Calu3 (cell line): Measurements from ENCODE around the gene PRKAG2. TPM values are rescaled to one million over a fixed set of nuclear protein-coding genes. Genes with fewer than 3 reads are reported as not detected.

Source experiments
- BruUV-seq: library from RNA; stranded (reverse); fragments of 400-500 nt; replicated peaks from 2 replicates; lab custom pipeline; 2021; lab: Mats Ljungman, UMichigan
- CTCF ChIA-PET: fragments of 300-600 bp; sonication (Branson Sonifier 250); formaldehyde crosslinking; loops from one replicate; lab custom pipeline; 2022; ENCODE audit warnings: antibody characterized with exemption; lab: Charles Lee
- DNase-seq: peaks from one replicate; pipeline ENCODE4 v3.0.0; 2022
- H3K27ac Mint-ChIP-seq: one replicate; pipeline ENCODE4 v1.8.0; 2022; ENCODE audit warnings: mixed read lengths; ENCODE audit not compliant: unreplicated experiment
- H3K27me3 Mint-ChIP-seq: one replicate; pipeline ENCODE4 v1.8.0; 2022; ENCODE audit warnings: mixed read lengths; ENCODE audit not compliant: unreplicated experiment
- H3K36me3 Mint-ChIP-seq: one replicate; pipeline ENCODE4 v1.8.0; 2022; ENCODE audit warnings: mild to moderate bottlenecking, moderate library complexity, mixed read lengths; ENCODE audit not compliant: insufficient read depth, unreplicated experiment
- H3K4me1 Mint-ChIP-seq: one replicate; pipeline ENCODE4 v1.8.0; 2022; ENCODE audit warnings: mild to moderate bottlenecking, low read depth, mixed read lengths; ENCODE audit not compliant: unreplicated experiment
- H3K4me3 Mint-ChIP-seq: one replicate; pipeline ENCODE4 v1.8.0; 2022; ENCODE audit warnings: mild to moderate bottlenecking, low read depth, moderate library complexity, mixed read lengths; ENCODE audit not compliant: unreplicated experiment
- H3K9me3 Mint-ChIP-seq: one replicate; pipeline ENCODE4 v1.8.0; 2022; ENCODE audit warnings: low read depth, mixed read lengths; ENCODE audit not compliant: unreplicated experiment
- CTCF ChIP-seq: fragments of 200-600 bp; IDR thresholded peaks from one replicate; pipeline ENCODE4 v1.8.0; 2022; ENCODE audit warnings: antibody characterized with exemption; ENCODE audit not compliant: unreplicated experiment
- intact Hi-C: fragments of 100-400 bp; cut with micrococcal nuclease; formaldehyde crosslinking; loops from one replicate; pipeline ENCODE4 v1.10.0; 2022; ENCODE audit not compliant: unreplicated experiment
- total RNA-seq: library from RNA; stranded (reverse); gene quantifications from 2 replicates; pipeline ENCODE4 v1.2.3, GENCODE V29; 2022

Gene PRKAG2
- total RNA-seq, 1 experiment from 2014 or later: 22.4 TPM

- CTCF ChIA-PET: no interaction called here
- intact Hi-C loops: no loop called here
- Mint-ChIP-seq H3K27ac (no peak overlapping the region), H3K36me3 (peaks cover 8% of the 10 kb centered on the region), H3K27me3 (no peaks in the 10 kb centered on the region), H3K9me3 (no peaks in the 10 kb centered on the region), H3K4me3 (no peak overlapping the region), H3K4me1 (peaks cover 13% of the 10 kb centered on the region)
- DNase-seq: no peak
- TF ChIP-seq CTCF: no peak
- no TSS peak for BruUV-seq
Measured at GRCh38 chr7:151655555-151655954, 221.4 kb downstream of the PRKAG2 start.

GRCh38 chr7:151652111-151652510 is 224.8 kb downstream of the PRKAG2 start:
- CTCF ChIA-PET: no interaction called here
- Mint-ChIP-seq H3K4me3 (no peak overlapping the region), H3K4me1 (peaks cover 13% of the 10 kb centered on the region), H3K27ac (no peak overlapping the region), H3K27me3 (no peaks in the 10 kb centered on the region), H3K36me3 (peaks cover 8% of the 10 kb centered on the region), H3K9me3 (no peaks in the 10 kb centered on the region)
- TF ChIP-seq CTCF: no peak
- no peak for DNase-seq
- no TSS peak for BruUV-seq
- intact Hi-C loops: no loop called here

GRCh38 chr7:151650161-151650560 is 226.8 kb downstream of the PRKAG2 start:
- no TSS peak for BruUV-seq
- intact Hi-C loops: no loop called here
- no peak overlapping the region for H3K27ac Mint-ChIP-seq
- no peak overlapping the region for H3K4me3 Mint-ChIP-seq
- peaks cover 8% of the 10 kb centered on the region for H3K36me3 Mint-ChIP-seq
- no peaks in the 10 kb centered on the region for H3K9me3 Mint-ChIP-seq
- CTCF ChIA-PET: no interaction called here
- no peaks in the 10 kb centered on the region for H3K27me3 Mint-ChIP-seq
- no peak for TF ChIP-seq CTCF
- DNase-seq: no peak
- peaks cover 13% of the 10 kb centered on the region for H3K4me1 Mint-ChIP-seq

- Mint-ChIP-seq H3K27me3 (no peaks in the 10 kb centered on the region), H3K36me3 (peaks cover 8% of the 10 kb centered on the region), H3K4me3 (no peak overlapping the region), H3K27ac (no peak overlapping the region), H3K4me1 (peaks cover 13% of the 10 kb centered on the region), H3K9me3 (no peaks in the 10 kb centered on the region)
- intact Hi-C loops: no loop called here
- CTCF ChIA-PET: no interaction called here
- no peak for DNase-seq
- BruUV-seq: no TSS peak
- TF ChIP-seq CTCF: no peak
Measured at GRCh38 chr7:151648429-151648828, 228.5 kb downstream of the PRKAG2 start.
